Measurements from ENCODE around the gene DCDC2. TPM values are rescaled to one million over a fixed set of nuclear protein-coding genes. Genes with fewer than 3 reads are reported as not detected.
"Not testable (repeated sequence)": the region's sequence is repeated elsewhere in the genome, so short reads cannot be mapped to it uniquely, and the experiment has no call there.

DCDC2 gene
- total RNA-seq, 1 experiment from 2014 or later, result 45.1 TPM

DNA sequence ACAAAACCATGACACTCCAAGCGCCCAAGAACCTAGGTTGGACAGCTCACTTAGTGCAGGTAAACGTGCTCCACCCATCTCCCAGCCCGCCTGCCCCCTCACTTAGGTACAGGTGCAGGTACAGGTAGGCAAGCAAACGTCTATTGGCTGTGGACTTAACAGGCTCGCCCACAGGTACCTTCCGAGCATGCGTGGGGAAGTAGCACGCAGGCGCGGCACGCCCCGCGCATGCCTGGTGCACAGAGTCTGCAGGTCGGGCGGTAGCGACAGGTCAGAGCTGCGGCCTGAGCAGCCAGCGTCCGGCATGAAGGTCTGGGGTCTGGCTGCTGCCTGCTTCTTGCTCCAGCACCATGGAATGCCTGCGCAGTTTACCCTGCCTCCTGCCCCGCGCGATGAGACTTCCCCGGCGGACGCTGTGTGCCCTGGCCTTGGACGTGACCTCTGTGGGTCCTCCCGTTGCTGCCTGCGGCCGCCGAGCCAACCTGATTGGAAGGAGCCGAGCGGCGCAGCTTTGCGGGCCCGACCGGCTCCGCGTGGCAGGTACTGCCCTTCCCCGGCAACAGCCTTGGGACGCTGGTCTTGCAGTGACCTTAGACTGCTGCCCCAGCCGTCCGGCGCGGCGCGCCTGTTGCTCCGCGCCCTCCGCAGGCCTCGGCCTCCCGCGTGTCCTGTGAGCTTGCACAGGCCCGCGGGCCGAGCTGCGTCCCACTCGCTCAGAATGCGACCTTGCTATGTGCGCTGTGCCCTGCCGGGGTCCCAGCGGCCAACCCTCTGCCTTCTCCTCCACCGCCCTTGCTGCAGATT is 45.0 kb upstream of the DCDC2 start, which contains the start of gene MRS2:
Gene MRS2, plus strand, starts transcription at position 240 of the 804 bp plus-strand sequence. Its CDS starts 111 bp downstream, at position 351.
- CTCF ChIA-PET, result interaction anchor here (0.6 kb wide), 1 partner anchor 129 kb away, joined by 8 read pairs; no protein-coding TSS in a partner anchor
- Histone ChIP-seq H3K9me3 (ENCODE audit: low read depth, low read length, poor library complexity, severe bottlenecking) (no peaks in the 10 kb centered on the region), H3K4me1 (ENCODE audit: insufficient read depth, low read length, poor library complexity, severe bottlenecking) (no peaks in the 10 kb centered on the region), H3K4me3 (ENCODE audit: low read depth, low read length, poor library complexity, severe bottlenecking) (peak within 1 kb of the TSS; percentile 90), H3K36me3 (ENCODE audit: insufficient read depth, low read length, poor library complexity, severe bottlenecking) (peaks cover 35% of the 10 kb centered on the region), H3K27ac (ENCODE audit: low read depth, low read length, poor library complexity, severe bottlenecking) (peak within 1 kb of the TSS; percentile 82), H3K27me3 (replicated peaks; ENCODE audit: insufficient read depth, low read depth, low read length, poor library complexity) (no peaks in the 10 kb centered on the region)
- POLR2A ChIA-PET (ENCODE audit: low non-redundant PET), result no interaction called here
- intact Hi-C loops (cut with micrococcal nuclease; ENCODE audit: unreplicated experiment), result no loop called here
- BruUV-seq (replicated peaks), result no TSS peak
- DNase-seq (ENCODE audit: low spot score), result peak; percentile 79
- TF ChIP-seq, protein P1, sequence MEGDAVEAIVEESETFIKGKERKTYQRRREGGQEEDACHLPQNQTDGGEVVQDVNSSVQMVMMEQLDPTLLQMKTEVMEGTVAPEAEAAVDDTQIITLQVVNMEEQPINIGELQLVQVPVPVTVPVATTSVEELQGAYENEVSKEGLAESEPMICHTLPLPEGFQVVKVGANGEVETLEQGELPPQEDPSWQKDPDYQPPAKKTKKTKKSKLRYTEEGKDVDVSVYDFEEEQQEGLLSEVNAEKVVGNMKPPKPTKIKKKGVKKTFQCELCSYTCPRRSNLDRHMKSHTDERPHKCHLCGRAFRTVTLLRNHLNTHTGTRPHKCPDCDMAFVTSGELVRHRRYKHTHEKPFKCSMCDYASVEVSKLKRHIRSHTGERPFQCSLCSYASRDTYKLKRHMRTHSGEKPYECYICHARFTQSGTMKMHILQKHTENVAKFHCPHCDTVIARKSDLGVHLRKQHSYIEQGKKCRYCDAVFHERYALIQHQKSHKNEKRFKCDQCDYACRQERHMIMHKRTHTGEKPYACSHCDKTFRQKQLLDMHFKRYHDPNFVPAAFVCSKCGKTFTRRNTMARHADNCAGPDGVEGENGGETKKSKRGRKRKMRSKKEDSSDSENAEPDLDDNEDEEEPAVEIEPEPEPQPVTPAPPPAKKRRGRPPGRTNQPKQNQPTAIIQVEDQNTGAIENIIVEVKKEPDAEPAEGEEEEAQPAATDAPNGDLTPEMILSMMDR (conservative IDR thresholded peaks at IDR 0.05; ENCODE audit: low read depth, low read length), result no peak
- TF ChIP-seq EZH2 (IDR thresholded peaks at IDR 0.05; ENCODE audit: borderline replicate concordance, low read depth, low read length, poor library complexity, severe bottlenecking), result no peak

DNA sequence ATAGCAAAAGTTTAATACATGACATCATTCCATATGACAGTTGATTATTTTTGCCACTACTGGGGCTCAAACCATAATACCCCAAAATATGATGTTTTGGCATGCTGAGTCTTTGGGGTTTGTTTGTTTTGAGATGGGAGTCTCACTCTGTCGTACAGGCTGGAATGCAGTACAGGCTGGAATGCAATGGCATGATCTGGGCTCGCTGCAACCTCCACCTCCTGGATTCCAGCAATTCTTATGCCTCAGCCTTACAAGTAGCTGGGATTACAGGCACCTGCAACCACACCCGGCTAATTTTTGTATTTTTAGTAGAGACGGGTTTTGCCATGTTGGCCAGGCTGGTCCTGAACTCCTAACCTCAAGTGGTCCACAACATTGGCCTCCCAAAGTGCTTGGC is 43.6 kb upstream of the DCDC2 start:
- ChIA-PET CTCF (no interaction called here), POLR2A (ENCODE audit: low non-redundant PET) (no interaction called here)
- TF ChIP-seq EZH2 (IDR thresholded peaks at IDR 0.05; ENCODE audit: borderline replicate concordance, low read depth, low read length, poor library complexity, severe bottlenecking), result no peak
- TF ChIP-seq, protein P1 (conservative IDR thresholded peaks at IDR 0.05; ENCODE audit: low read depth, low read length), result no peak
- no peak overlapping the region for H3K4me3 ChIP-seq (ENCODE audit: low read depth, low read length, poor library complexity, severe bottlenecking)
- H3K4me1 ChIP-seq (ENCODE audit: insufficient read depth, low read length, poor library complexity, severe bottlenecking), result no peaks in the 10 kb centered on the region
- intact Hi-C loops (cut with micrococcal nuclease; ENCODE audit: unreplicated experiment), result no loop called here
- no TSS peak for BruUV-seq (replicated peaks)
- H3K9me3 ChIP-seq (ENCODE audit: low read depth, low read length, poor library complexity, severe bottlenecking), result peaks cover 4% of the 10 kb centered on the region
- H3K36me3 ChIP-seq (ENCODE audit: insufficient read depth, low read length, poor library complexity, severe bottlenecking), result peaks cover 21% of the 10 kb centered on the region
- no peak overlapping the region for H3K27ac ChIP-seq (ENCODE audit: low read depth, low read length, poor library complexity, severe bottlenecking)
- H3K27me3 ChIP-seq (replicated peaks; ENCODE audit: insufficient read depth, low read depth, low read length, poor library complexity), result no peaks in the 10 kb centered on the region
- no peak for DNase-seq (ENCODE audit: low spot score)

DNA sequence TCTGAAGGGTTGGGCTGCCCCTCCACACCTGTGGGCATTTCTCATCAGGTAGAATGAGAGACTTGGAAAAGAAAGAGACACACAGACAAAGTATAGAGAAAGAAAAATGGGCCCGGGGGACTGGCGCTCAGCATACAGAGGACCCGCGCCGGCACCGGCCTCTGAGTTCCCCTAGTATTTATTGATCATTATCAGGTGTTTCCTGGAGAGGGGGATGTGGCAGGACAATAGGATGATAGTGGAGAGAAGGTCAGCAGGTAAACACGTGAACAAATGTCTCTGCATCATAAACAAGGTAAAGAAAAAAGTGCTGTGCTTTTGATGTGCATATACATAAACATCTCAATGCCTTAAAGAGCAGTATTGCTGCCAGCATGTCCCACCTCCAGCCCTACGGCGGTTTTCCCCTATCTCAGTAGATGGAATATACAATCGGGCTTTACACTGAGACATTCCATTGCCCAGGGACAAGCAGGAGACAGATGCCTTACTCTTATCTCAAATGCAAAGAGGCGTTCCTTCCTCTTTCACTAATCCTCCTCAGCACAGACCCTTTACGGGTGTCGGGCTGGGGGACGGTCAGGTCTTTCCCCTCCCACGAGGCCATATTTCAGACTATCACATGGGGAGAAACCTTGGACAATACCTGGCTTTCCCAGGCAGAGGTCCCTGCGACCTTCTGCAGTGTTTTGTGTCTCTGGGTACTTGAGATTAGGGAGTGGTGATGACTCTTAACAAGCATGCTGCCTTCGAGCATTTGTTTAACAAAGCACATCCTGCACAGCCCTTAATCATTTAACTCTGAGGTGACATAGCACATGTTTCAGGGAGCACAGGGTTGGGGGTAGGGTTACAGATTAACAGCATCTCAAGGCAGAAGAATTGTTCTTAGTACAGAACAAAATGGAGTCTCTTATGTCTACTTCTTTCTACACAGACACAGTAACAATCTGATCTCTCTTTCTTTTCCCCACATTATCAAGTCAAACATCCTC is 42.5 kb upstream of the DCDC2 start:
- CTCF ChIA-PET; BruUV-seq (replicated peaks); H3K27ac ChIP-seq (ENCODE audit: low read depth, low read length, poor library complexity, severe bottlenecking); H3K4me3 ChIP-seq (ENCODE audit: low read depth, low read length, poor library complexity, severe bottlenecking); H3K27me3 ChIP-seq (replicated peaks; ENCODE audit: insufficient read depth, low read depth, low read length, poor library complexity); POLR2A ChIA-PET (ENCODE audit: low non-redundant PET); DNase-seq (ENCODE audit: low spot score); H3K9me3 ChIP-seq (ENCODE audit: low read depth, low read length, poor library complexity, severe bottlenecking); intact Hi-C loops (cut with micrococcal nuclease; ENCODE audit: unreplicated experiment); H3K4me1 ChIP-seq (ENCODE audit: insufficient read depth, low read length, poor library complexity, severe bottlenecking): not testable (repeated sequence)
- H3K36me3 ChIP-seq (ENCODE audit: insufficient read depth, low read length, poor library complexity, severe bottlenecking), result peaks cover 10% of the 10 kb centered on the region
